ENCODE data around the gene MARCHF9.

The MARCHF9 gene

GRCh38 chr12:57806677-57807076, 51.8 kb downstream of the MARCHF9 start:
- no peak for DNase-seq

GRCh38 chr12:57807285-57807684, 52.4 kb downstream of the MARCHF9 start:
- DNase-seq: no peak

GRCh38 chr12:57808351-57808750, 53.4 kb downstream of the MARCHF9 start:
- no peak for DNase-seq

- DNase-seq: no peak
These were observed 54.5 kb downstream of the MARCHF9 start for GRCh38 chr12:57809425-57809824.
